K562 (cell line): ENCODE measurements around the gene PABPC3. TPM values are rescaled to one million over a fixed set of nuclear protein-coding genes. Genes with fewer than 3 reads are reported as not detected.

Experiments
- ATAC-seq: fragments of 200-7000 bp; cut with Tn5 transposase; 3 replicates; pipeline ENCODE4 v1.9.1; 2020; ENCODE audit warnings: moderate library complexity
- BruUV-seq: library from RNA; stranded (reverse); fragments of 400-500 nt; replicated peaks from 2 replicates; lab custom pipeline; 2021; lab: Mats Ljungman, UMichigan
- CTCF ChIA-PET: fragments of 300-600 bp; formaldehyde crosslinking; extraction: SDS; loops from one replicate; lab custom pipeline; 2021; ENCODE audit warnings: low intra/inter-chr PET ratio; lab: Yijun Ruan, JAX
- POLR2A ChIA-PET: fragments of 300-600, 350-650 bp; sonication (Branson Sonifier 250); formaldehyde crosslinking; extraction: SDS; loops from one replicate; lab custom pipeline; 2021; ENCODE audit warnings: antibody characterized with exemption, inconsistent platforms; lab: Yijun Ruan, JAX
- DNase-seq, 4 experiments: peaks; one replicate each; pipeline versions ENCODE4 v3.0.0 to v3.0.0-alpha.2; 2011 to 2018; ENCODE audit warnings: low spot score in 3 of 4, mixed read lengths in 3 of 4; ENCODE audit errors: extremely low read depth in 1 of 4
- FAIRE-seq: peaks from 2 replicates; lab custom pipeline; 2011; peaks lifted over from hg19 to GRCh38; lab: Jason Lieb, UNC
- H2AFZ ChIP-seq: 2 replicates; pipeline ENCODE4 v1.6.0; 2011; ENCODE audit warnings: low read depth, low read length, control low read depth, inconsistent platforms
- H3K27ac ChIP-seq: fragments of 200-600 bp; 3 replicates; pipeline ENCODE4 v1.8.0; 2011; ENCODE audit warnings: low read depth, mild to moderate bottlenecking, control low read depth, inconsistent platforms, low read length, moderate library complexity, mixed read lengths; ENCODE audit errors: extremely low read depth
- H3K27me3 ChIP-seq, 2 experiments: fragments of 300-600 bp in 1 of 2; 2 replicates in 1 of 2; 3 replicates in 1 of 2; pipeline versions ENCODE4 v1.6.0 to v1.8.0; 2011; ENCODE audit warnings: inconsistent platforms in 2 of 2, low read length in 2 of 2, mild to moderate bottlenecking in 1 of 2, mixed read lengths in 1 of 2, moderate library complexity in 1 of 2; ENCODE audit not compliant: control insufficient read depth in 2 of 2, insufficient read depth in 2 of 2
- H3K36me3 ChIP-seq: fragments of 300-600 bp; 3 replicates; pipeline ENCODE4 v1.8.0; 2011; ENCODE audit warnings: mild to moderate bottlenecking, low read length, inconsistent platforms; ENCODE audit not compliant: control insufficient read depth, insufficient read depth
- H3K4me1 ChIP-seq, 2 experiments: fragments of 200-600 bp in 1 of 2; replicated peaks in 1 of 2; 2 replicates in 1 of 2; 3 replicates in 1 of 2; pipeline versions ENCODE4 v1.5.1 to v1.8.0; 2011; ENCODE audit warnings: inconsistent platforms in 2 of 2, low read length in 2 of 2, mild to moderate bottlenecking in 1 of 2, mixed read lengths in 1 of 2, moderate library complexity in 1 of 2; ENCODE audit not compliant: control insufficient read depth in 2 of 2, insufficient read depth in 2 of 2
- H3K4me2 ChIP-seq: 2 replicates; pipeline ENCODE4 v1.6.1; 2011; ENCODE audit warnings: low read length, control low read depth, inconsistent platforms, mixed read lengths; ENCODE audit not compliant: insufficient read depth
- H3K4me3 ChIP-seq: fragments of 200-600 bp; sonication (generic), shearing (Covaris generic); 2 replicates; pipeline ENCODE4 v1.5.1; 2016; ENCODE audit warnings: control low read depth, inconsistent platforms
- H3K79me2 ChIP-seq: fragments of 200-600 bp; 3 replicates; pipeline ENCODE4 v1.8.0; 2011; ENCODE audit warnings: low read length, inconsistent platforms; ENCODE audit not compliant: control insufficient read depth, insufficient read depth
- H3K9ac ChIP-seq, 2 experiments: 2 replicates each; pipeline versions ENCODE4 v1.6.0 to v1.6.1; 2011; ENCODE audit warnings: low read depth in 2 of 2, low read length in 2 of 2, control low read depth in 1 of 2, inconsistent platforms in 1 of 2, mild to moderate bottlenecking in 1 of 2, mixed read lengths in 1 of 2; ENCODE audit not compliant: insufficient read depth in 1 of 2
- H3K9me1 ChIP-seq: one replicate; pipeline ENCODE4 v1.6.0; 2011; ENCODE audit warnings: inconsistent platforms, mild to moderate bottlenecking, low read length, moderate library complexity; ENCODE audit not compliant: control insufficient read depth, insufficient read depth
- H3K9me3 ChIP-seq: replicated peaks from 2 replicates; pipeline ENCODE4 v1.5.1; 2011; ENCODE audit warnings: low read depth, low read length, inconsistent platforms; ENCODE audit not compliant: control insufficient read depth, insufficient read depth
- H4K20me1 ChIP-seq: replicated peaks from 2 replicates; pipeline ENCODE4 v1.6.1; 2011; ENCODE audit warnings: low read length, inconsistent platforms, mixed read lengths; ENCODE audit not compliant: control insufficient read depth, insufficient read depth
- CBX2 ChIP-seq: fragments of 200-600 bp; sonication (generic); IDR thresholded peaks from one replicate; pipeline ENCODE4 v1.6.1; 2012; ENCODE audit warnings: mild to moderate bottlenecking, low read length, inconsistent platforms; ENCODE audit not compliant: insufficient read depth, poor library complexity, severe bottlenecking
- CUX1 ChIP-seq: fragments of 200-800 bp; sonication (Bioruptor generic); IDR thresholded peaks from 2 replicates; pipeline ENCODE4 v1.6.1; 2016; ENCODE audit warnings: missing genetic modification characterization, missing compliant biosample characterization
- E2F3 ChIP-seq: fragments of 250-450 bp; sonication (Bioruptor Pico); IDR thresholded peaks from 2 replicates; pipeline ENCODE4 v1.4.0; 2020; ENCODE audit warnings: mild to moderate bottlenecking
- GABPA ChIP-seq: fragments of 200-800 bp; sonication (Bioruptor generic); conservative IDR thresholded peaks from 2 replicates; pipeline ENCODE4 v1.6.1; 2016; ENCODE audit warnings: low read depth, missing genetic modification characterization, missing compliant biosample characterization
- HDAC8 ChIP-seq: fragments of 450-650 bp; IDR thresholded peaks from 2 replicates; pipeline ENCODE4 v1.6.1; 2016; ENCODE audit warnings: mild to moderate bottlenecking, missing genetic modification characterization, moderate library complexity, missing compliant biosample characterization
- MIER1 ChIP-seq: fragments of 450-650 bp; IDR thresholded peaks from 2 replicates; pipeline ENCODE4 v1.6.1; 2016; ENCODE audit warnings: antibody characterized with exemption, mild to moderate bottlenecking, low read depth
- POLR2AphosphoS2 ChIP-seq: IDR thresholded peaks from 2 replicates; pipeline ENCODE4 v1.6.1; 2012; ENCODE audit warnings: low read length, improper control_type of control experiment
- POLR2H ChIP-seq: IDR thresholded peaks from 2 replicates; pipeline ENCODE4 v1.6.1; 2016; ENCODE audit warnings: missing genetic modification characterization, low read depth, mild to moderate bottlenecking, control low read depth, missing compliant biosample characterization, moderate library complexity
- ZNF507 ChIP-seq: conservative IDR thresholded peaks from 2 replicates; pipeline ENCODE4 v1.6.1; 2017; ENCODE audit warnings: missing genetic modification characterization, missing compliant biosample characterization
- WGBS: fragments of 100-300 bp; shearing (Covaris generic); methylation state at CpG from one replicate; pipeline ENCODE4 v1.1.6; 2016; ENCODE audit warnings: low coverage, mixed read lengths; ENCODE audit not compliant: insufficient coverage; ENCODE audit errors: missing lambda C conversion rate; 5-methylcytosine and 5-hydroxymethylcytosine counted together
- in situ Hi-C: fragments of 300-500 bp; cut with MboI; formaldehyde crosslinking; loops from 4 replicates; pipeline ENCODE4 v1.15.0; 2018; ENCODE audit warnings: inconsistent platforms, mixed read lengths
- intact Hi-C: fragments of 100-400 bp; cut with micrococcal nuclease; formaldehyde crosslinking; loops from 2 replicates; pipeline ENCODE4 v1.14.2; 2022
- polyA plus RNA-seq, 8 experiments: library from polyadenylated mRNA; depleted of rRNA in 4 of 8; stranded (reverse) in 5 of 8; unstranded in 3 of 8; fragments of >200 nt; fragmentation: Nextera tagmentation in 2 of 8; fragmentation: Illumina TruSeq in 1 of 8; extraction: Ambion mirVana in 2 of 8; extraction: Trizol in 1 of 8; gene quantifications; 2 replicates each; pipeline versions ENCODE4 v1.2.1 to v1.2.3, GENCODE V29; 2011 to 2014; ENCODE audit warnings: inconsistent platforms in 1 of 8, missing spikeins in 1 of 8
- total RNA-seq, 7 experiments: library from RNA; depleted of rRNA in 6 of 7; stranded (reverse); fragments of >200 nt in 6 of 7; fragmentation: Illumina TruSeq in 2 of 7; extraction: Trizol in 2 of 7; gene quantifications; 2 replicates each; pipeline versions ENCODE4 v1.2.1 to v1.2.3, GENCODE V29; 2011 to 2021; ENCODE audit warnings: low replicate concordance in 1 of 7
- TF ChIP-seq, protein P1 (sequence below): fragments of 250-450 bp; sonication (Bioruptor Pico); IDR thresholded peaks from 2 replicates; pipeline ENCODE4 v1.5.0; 2020; ENCODE audit warnings: mild to moderate bottlenecking

Gene PABPC3
- total and polyA plus RNA-seq, 9 of the 15 experiments (the other 6 are each of a cell fraction or from before 2014, with no cell fraction given): 0.05 to 0.80 (median 0.25) TPM

GRCh38 chr13:25051065-25051464 lies 44.9 kb upstream of the PABPC3 start:
- POLR2A ChIA-PET: no interaction called here
- H4K20me1 ChIP-seq: no peaks in the 10 kb centered on the region
- peaks cover 4 to 20% of the 10 kb centered on the region in 2 experiments; a peak in 4 of 5 replicates for H3K27me3 ChIP-seq
- no peak overlapping the region for H3K27ac ChIP-seq
- in situ Hi-C loops (no loop called here), intact Hi-C loops (no loop called here)
- no peaks in the 10 kb centered on the region for H3K9me1 ChIP-seq
- whole genome bisulfite sequencing: 0% methylated on average over 1 of the region's 1 CpG
- H3K4me2 ChIP-seq: no peak overlapping the region
- no peaks in the 10 kb centered on the region for H3K36me3 ChIP-seq
- no peak overlapping the region for H2AFZ ChIP-seq
- no TSS peak for BruUV-seq
- no peaks in the 10 kb centered on the region for H3K9me3 ChIP-seq
- peaks cover 0 to 7% of the 10 kb centered on the region in 2 experiments; a peak in 2 of 5 replicates for H3K4me1 ChIP-seq
- H3K9ac ChIP-seq: no peak overlapping the region
- no peak overlapping the region for H3K4me3 ChIP-seq
- ATAC-seq (no peak), FAIRE-seq (no peak), DNase-seq (no peak)
- peak; percentile 92 for TF ChIP-seq ZNF507
- no peak for TF ChIP-seq POLR2H (tag)
- CTCF ChIA-PET: no interaction called here
- no peaks in the 10 kb centered on the region for H3K79me2 ChIP-seq

DNA sequence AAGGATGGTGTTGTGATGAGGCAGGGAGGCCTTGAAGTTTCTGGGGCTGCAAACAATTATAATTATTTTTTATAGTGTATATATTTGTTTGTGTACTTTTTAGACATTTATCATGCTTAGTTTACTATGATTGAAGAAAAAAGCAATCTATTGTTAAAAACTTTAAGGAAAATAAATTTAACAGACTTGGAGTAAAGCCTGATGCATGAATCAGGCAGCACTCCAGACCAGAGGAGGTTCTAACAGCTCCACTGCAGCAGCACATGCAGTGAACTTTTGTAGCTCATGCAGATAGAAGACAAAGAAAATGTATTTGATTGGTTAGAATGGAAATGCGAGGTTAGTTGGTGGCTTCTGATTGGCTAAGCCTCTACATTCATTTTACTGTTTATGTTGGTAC lies 36.8 kb upstream of the PABPC3 start:
- DNase-seq: no peak
- Histone ChIP-seq H3K27ac (no peak overlapping the region), H3K9ac (no peak overlapping the region), H3K9me3 (no peaks in the 10 kb centered on the region), H3K79me2 (no peaks in the 10 kb centered on the region), H3K27me3 (peaks cover 2 to 15% of the 10 kb centered on the region in 2 experiments; a peak in 3 of 5 replicates), H4K20me1 (no peaks in the 10 kb centered on the region), H2AFZ (no peak overlapping the region), H3K4me2 (no peak overlapping the region), H3K4me1 (no peaks in the 10 kb centered on the region), H3K9me1 (no peaks in the 10 kb centered on the region), H3K4me3 (no peak overlapping the region), H3K36me3 (no peaks in the 10 kb centered on the region)
- in situ Hi-C loops: no loop called here
- intact Hi-C loops: no loop called here
- no peak for FAIRE-seq
- ChIA-PET CTCF (no interaction called here), POLR2A (no interaction called here)
- 0% methylated on average over 1 of the region's 1 CpG for whole genome bisulfite sequencing
- BruUV-seq: no TSS peak
- ATAC-seq: no peak
- TF ChIP-seq CUX1 (CRISPR knock-in tag) (no peak), CBX2 (no peak), GABPA (tag) (no peak), POLR2AphosphoS2 (no peak), MIER1 (no peak), HDAC8 (tag) (no peak), E2F3 (CRISPR knock-in tag) (no peak)
- TF ChIP-seq, protein P1, sequence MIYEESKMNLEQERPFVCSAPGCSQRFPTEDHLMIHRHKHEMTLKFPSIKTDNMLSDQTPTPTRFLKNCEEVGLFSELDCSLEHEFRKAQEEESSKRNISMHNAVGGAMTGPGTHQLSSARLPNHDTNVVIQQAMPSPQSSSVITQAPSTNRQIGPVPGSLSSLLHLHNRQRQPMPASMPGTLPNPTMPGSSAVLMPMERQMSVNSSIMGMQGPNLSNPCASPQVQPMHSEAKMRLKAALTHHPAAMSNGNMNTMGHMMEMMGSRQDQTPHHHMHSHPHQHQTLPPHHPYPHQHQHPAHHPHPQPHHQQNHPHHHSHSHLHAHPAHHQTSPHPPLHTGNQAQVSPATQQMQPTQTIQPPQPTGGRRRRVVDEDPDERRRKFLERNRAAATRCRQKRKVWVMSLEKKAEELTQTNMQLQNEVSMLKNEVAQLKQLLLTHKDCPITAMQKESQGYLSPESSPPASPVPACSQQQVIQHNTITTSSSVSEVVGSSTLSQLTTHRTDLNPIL: no peak
